Measurements from ENCODE around the gene PBX1. TPM values are rescaled to one million over a fixed set of nuclear protein-coding genes. Genes with fewer than 3 reads are reported as not detected.
A peak's percentile ranks its signal among the peaks of the same experiment; 100 is the strongest.

The PBX1 gene
- total and polyA plus RNA-seq, 8 donors = 11.0 to 113 (median 23.0) TPM

DNA sequence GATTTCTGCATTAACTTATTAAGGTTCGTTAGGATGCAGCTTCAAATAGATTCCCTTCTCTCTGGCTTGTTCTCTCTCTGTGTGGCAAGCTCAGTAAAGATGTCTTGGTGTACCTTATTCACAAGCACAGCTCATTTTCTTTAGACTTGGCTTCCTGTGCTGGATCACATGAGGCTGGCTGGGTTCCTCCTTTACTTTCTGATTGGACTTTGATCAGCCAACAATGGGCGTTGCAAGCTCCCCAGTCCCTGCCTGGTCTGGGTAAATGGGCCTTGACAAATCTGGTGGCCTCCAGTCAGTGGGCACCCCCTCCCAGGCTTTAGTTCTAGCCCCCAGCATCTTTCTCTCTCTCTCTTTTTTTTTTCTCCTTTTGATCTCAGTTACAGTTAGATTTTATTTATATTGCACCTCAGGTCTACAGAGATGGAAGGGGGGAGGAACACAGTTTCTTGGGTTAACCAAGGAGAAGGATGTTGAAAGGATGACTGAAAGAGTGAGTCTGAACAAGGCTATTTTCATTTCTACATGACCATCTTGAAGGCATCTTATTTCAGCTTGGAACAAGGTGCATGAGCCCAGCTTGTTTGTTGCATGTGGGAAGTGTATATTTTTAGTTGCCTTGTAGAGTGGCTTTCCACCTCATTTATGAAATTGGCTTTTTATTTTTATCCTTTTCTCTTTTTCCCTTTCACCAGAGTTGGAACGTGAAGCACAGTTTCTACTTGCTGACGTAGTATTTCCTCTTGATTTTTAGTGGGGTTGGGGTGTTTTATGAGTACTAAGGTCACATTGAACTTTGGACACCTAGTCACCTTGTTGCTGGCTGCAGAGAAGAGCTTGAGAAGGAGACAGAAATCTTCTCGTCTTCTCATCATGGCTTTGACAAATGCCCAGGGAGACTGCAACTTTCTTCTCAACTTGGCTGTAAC lies 77.1 kb downstream of the PBX1 start:
- Histone ChIP-seq H3K9me3 (no peaks in the 10 kb centered on the region), H3K4me1 (peaks cover 70 to 99% (median 86%) of the 10 kb centered on the region in 4 donors), H3K27me3 (no peaks in the 10 kb centered on the region), H3K36me3 (no peaks in the 10 kb centered on the region), H3K27ac (peak overlapping the region; percentile 5 to 81 (median 77)), H3K4me3 (no peak overlapping the region)
- peak; percentile 9 to 37 (median 9) for TF ChIP-seq POLR2AphosphoS5 (IDR thresholded peaks at IDR 0.05)
- TF ChIP-seq, protein P1, sequence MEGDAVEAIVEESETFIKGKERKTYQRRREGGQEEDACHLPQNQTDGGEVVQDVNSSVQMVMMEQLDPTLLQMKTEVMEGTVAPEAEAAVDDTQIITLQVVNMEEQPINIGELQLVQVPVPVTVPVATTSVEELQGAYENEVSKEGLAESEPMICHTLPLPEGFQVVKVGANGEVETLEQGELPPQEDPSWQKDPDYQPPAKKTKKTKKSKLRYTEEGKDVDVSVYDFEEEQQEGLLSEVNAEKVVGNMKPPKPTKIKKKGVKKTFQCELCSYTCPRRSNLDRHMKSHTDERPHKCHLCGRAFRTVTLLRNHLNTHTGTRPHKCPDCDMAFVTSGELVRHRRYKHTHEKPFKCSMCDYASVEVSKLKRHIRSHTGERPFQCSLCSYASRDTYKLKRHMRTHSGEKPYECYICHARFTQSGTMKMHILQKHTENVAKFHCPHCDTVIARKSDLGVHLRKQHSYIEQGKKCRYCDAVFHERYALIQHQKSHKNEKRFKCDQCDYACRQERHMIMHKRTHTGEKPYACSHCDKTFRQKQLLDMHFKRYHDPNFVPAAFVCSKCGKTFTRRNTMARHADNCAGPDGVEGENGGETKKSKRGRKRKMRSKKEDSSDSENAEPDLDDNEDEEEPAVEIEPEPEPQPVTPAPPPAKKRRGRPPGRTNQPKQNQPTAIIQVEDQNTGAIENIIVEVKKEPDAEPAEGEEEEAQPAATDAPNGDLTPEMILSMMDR (IDR thresholded peaks at IDR 0.05) = no peak
- DNase-seq = peak; percentile 72 to 83
- 40 to 58% (median 50%) methylated on average over 5 of the region's 5 CpGs for WGBS, 5 donors
- intact Hi-C loops (cut with DNase I; ENCODE audit: low total_unique reads) = no loop called here

- Histone ChIP-seq H3K4me3 (no peak overlapping the region), H3K36me3 (no peaks in the 10 kb centered on the region), H3K9me3 (no peaks in the 10 kb centered on the region), H3K27me3 (no peaks in the 10 kb centered on the region), H3K27ac (peak overlapping the region in 4 of 5 donors; percentile 63 to 81 (median 78)), H3K4me1 (peaks cover 68 to 99% (median 89%) of the 10 kb centered on the region in 4 donors)
- TF ChIP-seq EP300 (IDR thresholded peaks at IDR 0.05) = no peak
- TF ChIP-seq POLR2A (IDR thresholded peaks at IDR 0.05) = no peak
- TF ChIP-seq, protein P1 (IDR thresholded peaks at IDR 0.05) = no peak
- TF ChIP-seq POLR2AphosphoS5 (IDR thresholded peaks at IDR 0.05) = no peak
- no peak for DNase-seq
- intact Hi-C loops (cut with DNase I; ENCODE audit: low total_unique reads) = no loop called here
- 82 to 96% (median 92%) methylated on average over 3 of the region's 3 CpGs for WGBS, 5 donors
These were observed 77.8 kb downstream of the PBX1 start for GRCh38 chr1:164636757-164637156.

DNA sequence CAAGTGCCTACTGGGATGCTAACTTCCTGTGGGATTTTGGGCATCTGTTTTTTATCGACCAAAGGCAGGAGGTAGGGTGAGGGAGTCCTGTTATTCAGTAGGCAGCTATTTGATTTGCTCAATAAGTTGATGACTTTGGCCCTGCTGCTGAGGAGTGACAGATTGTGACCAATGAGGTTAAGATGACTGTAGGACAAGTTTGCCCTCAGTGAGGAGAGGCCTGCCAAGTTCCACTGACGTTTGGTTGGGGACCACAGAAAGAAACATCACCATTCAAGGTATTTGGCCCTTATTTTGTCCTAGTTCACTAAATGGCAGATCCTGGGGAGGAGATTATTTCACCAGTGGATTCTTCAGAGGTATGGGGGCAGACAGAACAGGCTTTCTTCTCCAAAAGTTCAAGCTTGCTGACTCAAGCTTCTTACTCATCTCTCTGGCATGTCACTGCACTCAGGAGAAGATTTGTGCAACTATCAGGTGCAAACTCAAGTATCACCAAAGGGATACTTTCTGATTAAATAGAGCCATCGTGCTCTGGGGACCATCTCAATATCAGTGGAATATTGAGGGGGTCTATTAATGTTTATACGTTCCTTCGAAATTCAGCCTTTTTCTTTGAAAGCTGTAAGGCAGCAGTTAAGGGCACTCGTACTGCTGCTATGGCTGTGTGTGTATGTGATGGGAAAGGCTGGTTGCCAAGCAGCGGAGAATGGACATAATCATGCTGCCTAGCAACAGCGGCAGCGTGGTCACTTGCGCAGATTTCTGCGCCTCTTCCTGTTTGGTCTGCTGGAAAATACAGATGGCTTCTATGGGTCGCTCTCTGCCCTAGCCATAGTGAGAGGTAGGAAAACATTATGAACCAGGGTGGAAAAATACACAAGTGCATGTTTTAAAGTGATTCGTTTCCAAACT lies 78.7 kb downstream of the PBX1 start:
- no peak overlapping the region for H3K4me3 ChIP-seq
- peak overlapping the region; percentile 57 to 81 (median 77) for H3K27ac ChIP-seq
- H3K27me3 ChIP-seq = no peaks in the 10 kb centered on the region
- intact Hi-C loops (cut with DNase I; ENCODE audit: low total_unique reads) = no loop called here
- H3K4me1 ChIP-seq = peaks cover 61 to 91% (median 86%) of the 10 kb centered on the region in 4 donors
- peak; percentile 66 to 94 for DNase-seq
- TF ChIP-seq POLR2A (IDR thresholded peaks at IDR 0.05) (no peak), POLR2AphosphoS5 (IDR thresholded peaks at IDR 0.05) (peak in 1 of 3 donors; percentile 35)
- H3K9me3 ChIP-seq = no peaks in the 10 kb centered on the region
- WGBS, 5 donors = 41 to 59% (median 52%) methylated on average over 13 of the region's 13 CpGs
- no peaks in the 10 kb centered on the region for H3K36me3 ChIP-seq

GRCh38 chr1:164638492-164639202 lies 79.7 kb downstream of the PBX1 start:
- 30 to 59% (median 43%) methylated on average over 14 of the region's 14 CpGs for WGBS, 5 donors
- peaks cover 51 to 89% (median 79%) of the 10 kb centered on the region in 4 donors for H3K4me1 ChIP-seq
- no peak for TF ChIP-seq POLR2A (IDR thresholded peaks at IDR 0.05)
- TF ChIP-seq POLR2AphosphoS5 (IDR thresholded peaks at IDR 0.05) = peak in 1 of 3 donors; percentile 32
- TF ChIP-seq, protein P1 (IDR thresholded peaks at IDR 0.05) = no peak
- TF ChIP-seq EP300 (IDR thresholded peaks at IDR 0.05) = no peak

More at GRCh38 chr1:164638492-164639202, 79.7 kb downstream of the PBX1 start:
- peak overlapping the region; percentile 57 to 81 (median 77) for H3K27ac ChIP-seq
- no peaks in the 10 kb centered on the region for H3K27me3 ChIP-seq
- H3K36me3 ChIP-seq = no peaks in the 10 kb centered on the region
- H3K9me3 ChIP-seq = no peaks in the 10 kb centered on the region
- intact Hi-C loops (cut with DNase I; ENCODE audit: low total_unique reads) = no loop called here
- peak; percentile 33 to 79 for DNase-seq
- no peak overlapping the region for H3K4me3 ChIP-seq
